Stimulated activated naive CD8-positive, alpha-beta T cell treated with anti-CD3 and anti-CD28 coated beads, Interleukin-15, Interleukin-2, amounts not matched to agents 100 U/mL and 50 U/mL, for 24 hours (primary cell): ENCODE measurements around the gene FIGNL2.
A peak's percentile ranks its signal among the peaks of the same experiment; 100 is the strongest.

ENCODE experiments used
- ATAC-seq: fragments of 150-1000 bp; cut with Tn5 transposase; one replicate; pipeline ENCODE4 v1.10.0; 2021
- DNase-seq: peaks from one replicate; pipeline ENCODE4 v3.0.0; 2021

The FIGNL2 gene

GRCh38 chr12:51855586-51856428 lies 7.3 kb upstream of the FIGNL2 start:
- DNase-seq, result no peak
- ATAC-seq, result no peak

- no peak for DNase-seq
- ATAC-seq, result no peak
These were observed 4.1 kb upstream of the FIGNL2 start for GRCh38 chr12:51852404-51853137.

GRCh38 chr12:51851413-51852124 lies 3.1 kb upstream of the FIGNL2 start:
- no peak for ATAC-seq
- no peak for DNase-seq

GRCh38 chr12:51850965-51851299 lies 2.4 kb upstream of the FIGNL2 start:
- DNase-seq, result no peak
- no peak for ATAC-seq

GRCh38 chr12:51850081-51850964 lies 1.8 kb upstream of the FIGNL2 start:
- ATAC-seq, result no peak
- DNase-seq, result no peak

GRCh38 chr12:51848841-51849735 lies 570 bp upstream of the FIGNL2 start:
- DNase-seq (no peak), ATAC-seq (no peak)

GRCh38 chr12:51847643-51848325 lies 734 bp downstream of the FIGNL2 start:
- ATAC-seq (no peak), DNase-seq (no peak)

GRCh38 chr12:51846911-51847642 lies 1.4 kb downstream of the FIGNL2 start:
- ATAC-seq, result peak; percentile 42

GRCh38 chr12:51846271-51846691 lies 2.2 kb downstream of the FIGNL2 start:
- ATAC-seq (no peak), DNase-seq (no peak)

More at GRCh38 chr12:51846911-51847642, 1.4 kb downstream of the FIGNL2 start:
- peak; percentile 71 for DNase-seq

- no peak for DNase-seq
- ATAC-seq, result no peak
These were observed 3.0 kb downstream of the FIGNL2 start for GRCh38 chr12:51845482-51845881.

- DNase-seq, result no peak
- no peak for ATAC-seq
These were observed 3.7 kb downstream of the FIGNL2 start for GRCh38 chr12:51844854-51845253.

GRCh38 chr12:51841727-51842126 lies 6.8 kb downstream of the FIGNL2 start:
- ATAC-seq (no peak), DNase-seq (no peak)

GRCh38 chr12:51840966-51841365 lies 7.6 kb downstream of the FIGNL2 start:
- no peak for DNase-seq
- no peak for ATAC-seq

GRCh38 chr12:51839310-51839947 lies 9.1 kb downstream of the FIGNL2 start:
- DNase-seq (no peak), ATAC-seq (no peak)

- DNase-seq (no peak), ATAC-seq (no peak)
These were observed 9.8 kb downstream of the FIGNL2 start for GRCh38 chr12:51838762-51839161.

GRCh38 chr12:51838036-51838435 lies 10.5 kb downstream of the FIGNL2 start:
- DNase-seq, result no peak
- no peak for ATAC-seq

- ATAC-seq (no peak), DNase-seq (no peak)
These were observed 11.2 kb downstream of the FIGNL2 start for GRCh38 chr12:51837286-51837685.

GRCh38 chr12:51836827-51837173 lies 11.7 kb downstream of the FIGNL2 start:
- DNase-seq (no peak), ATAC-seq (no peak)
